Right lobe of liver (tissue), 4 donors: ENCODE measurements around the gene CDK3.

Experiments
- POLR2A ChIP-seq: fragments of 450-650 bp; IDR thresholded peaks from one replicate; pipeline ENCODE4 v1.6.1; 2017; ENCODE audit warnings: antibody characterized with exemption, mild to moderate bottlenecking
- TF ChIP-seq, protein P1 (sequence below), 4 donors: fragments of 200-600 bp in 3 of 4; fragments of 450-650 bp in 1 of 4; IDR thresholded peaks; one replicate each; pipeline versions ENCODE4 v1.5.1 to v1.8.0; 2016 to 2022; ENCODE audit warnings: antibody characterized with exemption in 4 of 4, mild to moderate bottlenecking in 2 of 4
- donor health status: DM: no; HTN: no; CAD: no.
- donor health status: DM: no; HTN: no; CAD: no.
- donor health status: DM: no; HTN: yes; CAD: no.

DNA sequence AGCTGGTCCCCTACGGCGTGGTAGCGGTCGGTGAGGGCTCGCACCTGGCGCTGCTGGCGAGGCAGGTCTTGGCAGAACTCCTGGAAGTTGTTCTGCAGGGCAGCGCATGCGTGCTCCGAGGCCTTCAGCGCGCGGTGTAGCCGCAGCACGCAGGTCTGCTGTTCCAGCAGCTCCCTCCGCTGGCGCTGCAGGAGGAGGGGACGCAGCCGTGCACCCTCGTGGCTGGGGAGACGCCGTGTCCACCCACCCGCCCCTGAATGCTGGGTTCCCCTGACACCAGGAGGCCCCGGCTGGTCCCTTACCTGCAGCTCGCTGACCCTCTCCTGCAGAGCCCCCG lies 14.2 kb downstream of the CDK3 start:
- TF ChIP-seq, protein P1, sequence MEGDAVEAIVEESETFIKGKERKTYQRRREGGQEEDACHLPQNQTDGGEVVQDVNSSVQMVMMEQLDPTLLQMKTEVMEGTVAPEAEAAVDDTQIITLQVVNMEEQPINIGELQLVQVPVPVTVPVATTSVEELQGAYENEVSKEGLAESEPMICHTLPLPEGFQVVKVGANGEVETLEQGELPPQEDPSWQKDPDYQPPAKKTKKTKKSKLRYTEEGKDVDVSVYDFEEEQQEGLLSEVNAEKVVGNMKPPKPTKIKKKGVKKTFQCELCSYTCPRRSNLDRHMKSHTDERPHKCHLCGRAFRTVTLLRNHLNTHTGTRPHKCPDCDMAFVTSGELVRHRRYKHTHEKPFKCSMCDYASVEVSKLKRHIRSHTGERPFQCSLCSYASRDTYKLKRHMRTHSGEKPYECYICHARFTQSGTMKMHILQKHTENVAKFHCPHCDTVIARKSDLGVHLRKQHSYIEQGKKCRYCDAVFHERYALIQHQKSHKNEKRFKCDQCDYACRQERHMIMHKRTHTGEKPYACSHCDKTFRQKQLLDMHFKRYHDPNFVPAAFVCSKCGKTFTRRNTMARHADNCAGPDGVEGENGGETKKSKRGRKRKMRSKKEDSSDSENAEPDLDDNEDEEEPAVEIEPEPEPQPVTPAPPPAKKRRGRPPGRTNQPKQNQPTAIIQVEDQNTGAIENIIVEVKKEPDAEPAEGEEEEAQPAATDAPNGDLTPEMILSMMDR (IDR thresholded peaks at IDR 0.05), result no peak
- TF ChIP-seq POLR2A, result no peak
